GM12878 (cell line): ENCODE data around the gene URI1. TPM values are rescaled to one million over a fixed set of nuclear protein-coding genes. Genes with fewer than 3 reads are reported as not detected.

Experiments used
- ATAC-seq: fragments of 200-7000 bp; cut with Tn5 transposase; 3 replicates; pipeline ENCODE4 v1.9.1; 2020; ENCODE audit warnings: mild to moderate bottlenecking, moderate library complexity
- BruUV-seq: library from RNA; stranded (reverse); fragments of 400-500 nt; replicated peaks from 2 replicates; lab custom pipeline; 2021; lab: Mats Ljungman, UMichigan
- CTCF ChIA-PET: fragments of 300-600 bp; sonication (Branson Sonifier 250); formaldehyde crosslinking; extraction: SDS; loops from one replicate; lab custom pipeline; 2021; ENCODE audit warnings: inconsistent platforms; lab: Yijun Ruan, JAX
- POLR2A ChIA-PET: fragments of 350-600 bp; formaldehyde crosslinking; extraction: SDS; loops from one replicate; lab custom pipeline; 2021; ENCODE audit warnings: inconsistent platforms; lab: Charles Lee
- RAD21 ChIA-PET: fragments of 300-600 bp; sonication (Branson Sonifier 250); formaldehyde crosslinking; loops from one replicate; lab custom pipeline; 2023; ENCODE audit warnings: antibody characterized with exemption; ENCODE audit not compliant: unreplicated experiment; lab: Charles Lee
- SMC1A ChIA-PET: fragments of 300-600 bp; sonication (Branson Sonifier 250); formaldehyde crosslinking; loops from one replicate; lab custom pipeline; 2023; ENCODE audit not compliant: unreplicated experiment, uncharacterized antibody; lab: Charles Lee
- DNase-seq: peaks from one replicate; pipeline ENCODE4 v3.0.0-alpha.2; 2011; ENCODE audit warnings: low read depth, low spot score
- FAIRE-seq: peaks from 3 replicates; lab custom pipeline; 2011; peaks lifted over from hg19 to GRCh38; lab: Jason Lieb, UNC
- H2AFZ ChIP-seq: 2 replicates; pipeline ENCODE4 v1.6.0; 2011; ENCODE audit warnings: low read depth, low read length, control low read depth; ENCODE audit not compliant: control insufficient read depth
- H3K27ac ChIP-seq: 2 replicates; pipeline ENCODE4 v1.5.1; 2011; ENCODE audit warnings: control low read depth; ENCODE audit not compliant: control insufficient read depth, insufficient read depth
- H3K27me3 ChIP-seq, 2 experiments: replicated peaks in 1 of 2; 2 replicates each; pipeline versions ENCODE4 v1.6.0 to v1.6.1; 2011; ENCODE audit warnings: low read length in 1 of 2; ENCODE audit not compliant: control insufficient read depth in 2 of 2, insufficient read depth in 2 of 2
- H3K36me3 ChIP-seq, 2 experiments: 2 replicates each; pipeline ENCODE4 v1.5.1; 2011; ENCODE audit warnings: low read length in 1 of 2; ENCODE audit not compliant: control insufficient read depth in 2 of 2, insufficient read depth in 2 of 2
- H3K4me1 ChIP-seq: 2 replicates; pipeline ENCODE4 v1.6.1; 2011; ENCODE audit warnings: mild to moderate bottlenecking, low read length, moderate library complexity, mixed read lengths; ENCODE audit not compliant: control insufficient read depth, insufficient read depth
- H3K4me2 ChIP-seq: 2 replicates; pipeline ENCODE4 v1.6.0; 2011; ENCODE audit warnings: control low read depth; ENCODE audit not compliant: control insufficient read depth, insufficient read depth
- H3K4me3 ChIP-seq: fragments of 200-600 bp; sonication (generic); 2 replicates; pipeline ENCODE4 v1.5.1; 2016
- H3K79me2 ChIP-seq: 2 replicates; pipeline ENCODE4 v1.6.0; 2011; ENCODE audit warnings: low read length; ENCODE audit not compliant: control insufficient read depth, insufficient read depth
- H3K9ac ChIP-seq: 2 replicates; pipeline ENCODE4 v1.8.0; 2011; ENCODE audit warnings: low read length, control low read depth, mixed read lengths; ENCODE audit not compliant: control insufficient read depth, insufficient read depth
- H3K9me3 ChIP-seq: replicated peaks from 3 replicates; pipeline ENCODE4 v1.5.1; 2011; ENCODE audit warnings: mild to moderate bottlenecking, low read length; ENCODE audit not compliant: control insufficient read depth, insufficient read depth
- H4K20me1 ChIP-seq: 2 replicates; pipeline ENCODE4 v1.6.0; 2011; ENCODE audit not compliant: control insufficient read depth, insufficient read depth
- BACH1 ChIP-seq: fragments of 450-650 bp; IDR thresholded peaks from 2 replicates; pipeline ENCODE4 v1.6.1; 2017; ENCODE audit warnings: mild to moderate bottlenecking, borderline replicate concordance
- BCLAF1 ChIP-seq: fragments of 450-650 bp; IDR thresholded peaks from 2 replicates; pipeline ENCODE4 v1.6.1; 2017; ENCODE audit warnings: antibody characterized with exemption, mild to moderate bottlenecking, moderate library complexity
- NFYB ChIP-seq: IDR thresholded peaks from 2 replicates; pipeline ENCODE4 v1.6.1; 2011; ENCODE audit warnings: low read depth, mild to moderate bottlenecking, low read length, improper control_type of control experiment, moderate library complexity; ENCODE audit not compliant: insufficient read depth
- TCF12 ChIP-seq: IDR thresholded peaks from 2 replicates; pipeline ENCODE4 v1.6.1; 2011; ENCODE audit warnings: low read depth, mild to moderate bottlenecking, low read length
- WGBS: methylation state at CpG from one replicate; pipeline ENCODE4 v1.1.6; 2016; ENCODE audit warnings: low lambda C conversion rate; ENCODE audit not compliant: insufficient replicate concordance, insufficient coverage; ENCODE audit errors: missing lambda C conversion rate; 5-methylcytosine and 5-hydroxymethylcytosine counted together
- in situ Hi-C: fragments of 300-500 bp; cut with MboI; formaldehyde crosslinking; loops from 9 replicates; pipeline ENCODE4 v1.14.3; 2018; ENCODE audit warnings: mixed read lengths
- intact Hi-C: fragments of 100-400 bp; cut with micrococcal nuclease; formaldehyde crosslinking; loops from one replicate; pipeline ENCODE4 v1.14.2; 2022; ENCODE audit not compliant: unreplicated experiment
- polyA plus RNA-seq, 11 experiments: library from polyadenylated mRNA; depleted of rRNA in 4 of 11; unstranded in 6 of 11; stranded (reverse) in 5 of 11; fragments of >200 nt; fragmentation: Nextera tagmentation in 4 of 11; fragmentation: Illumina TruSeq in 1 of 11; extraction: Ambion mirVana in 4 of 11; extraction: Trizol in 1 of 11; gene quantifications; 1 replicate in 1 of 11; 2 replicates in 10 of 11; pipeline versions ENCODE4 v1.2.1 to v1.2.3, GENCODE V29; 2011 to 2016; ENCODE audit warnings: inconsistent platforms in 2 of 11, missing spikeins in 2 of 11, low read depth in 1 of 11
- small RNA-seq: library from RNA; depleted of rRNA; stranded (forward); fragments of <200 nt; gene quantifications from one replicate; pipeline ENCODE3, GENCODE V24; 2014
- total RNA-seq, 4 experiments: library from RNA; depleted of rRNA in 3 of 4; stranded (reverse); fragments of >200 nt in 3 of 4; fragmentation: Illumina TruSeq in 1 of 4; extraction: Trizol in 1 of 4; gene quantifications; 2 replicates each; pipeline versions ENCODE4 v1.2.1 to v1.2.3, GENCODE V29; 2013 to 2021
- TF ChIP-seq, protein P1 (sequence below): fragments of 450-650 bp; IDR thresholded peaks from 2 replicates; pipeline ENCODE4 v1.6.1; 2014; ENCODE audit warnings: mild to moderate bottlenecking

The URI1 gene
- total and polyA plus RNA-seq, 10 of the 15 experiments (the other 5 are each of a cell fraction or from before 2014, with no cell fraction given) = 15.2 to 94.2 (median 47.9) TPM

- TF ChIP-seq BCLAF1 (no peak), TCF12 (no peak)
- TF ChIP-seq, protein P1, sequence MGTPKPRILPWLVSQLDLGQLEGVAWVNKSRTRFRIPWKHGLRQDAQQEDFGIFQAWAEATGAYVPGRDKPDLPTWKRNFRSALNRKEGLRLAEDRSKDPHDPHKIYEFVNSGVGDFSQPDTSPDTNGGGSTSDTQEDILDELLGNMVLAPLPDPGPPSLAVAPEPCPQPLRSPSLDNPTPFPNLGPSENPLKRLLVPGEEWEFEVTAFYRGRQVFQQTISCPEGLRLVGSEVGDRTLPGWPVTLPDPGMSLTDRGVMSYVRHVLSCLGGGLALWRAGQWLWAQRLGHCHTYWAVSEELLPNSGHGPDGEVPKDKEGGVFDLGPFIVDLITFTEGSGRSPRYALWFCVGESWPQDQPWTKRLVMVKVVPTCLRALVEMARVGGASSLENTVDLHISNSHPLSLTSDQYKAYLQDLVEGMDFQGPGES = no peak
Measured at GRCh38 chr19:30064771-30065494, 122.9 kb downstream of the URI1 start (continued).

GRCh38 chr19:30065680-30066606, 123.9 kb downstream of the URI1 start:
- no peaks in the 10 kb centered on the region; a peak in 2 of 4 replicates for H3K27me3 ChIP-seq
- intact Hi-C loops = no loop called here
- ATAC-seq (no peak), FAIRE-seq (no peak), DNase-seq (no peak)
- no peaks in the 10 kb centered on the region for H3K4me1 ChIP-seq
- ChIA-PET POLR2A (no interaction called here), CTCF (no interaction called here), RAD21 (no interaction called here), SMC1A (no interaction called here)
- H3K9me3 ChIP-seq = no peaks in the 10 kb centered on the region
- H3K36me3 ChIP-seq = no peaks in the 10 kb centered on the region
- in situ Hi-C loops = no loop called here
- H3K27ac ChIP-seq = no peak overlapping the region
- no peak overlapping the region for H3K4me3 ChIP-seq
- no TSS peak for BruUV-seq
- no peak overlapping the region for H2AFZ ChIP-seq
- WGBS = 15% methylated on average over 5 of the region's 5 CpGs
- no peak overlapping the region for H3K4me2 ChIP-seq
- H3K9ac ChIP-seq = no peak overlapping the region
- TF ChIP-seq BACH1 (no peak), NFYB (peak; percentile 61)
- TF ChIP-seq, all 136 proteins: peak for 1
- Histone ChIP-seq H3K79me2 (no peaks in the 10 kb centered on the region), H4K20me1 (no peaks in the 10 kb centered on the region; the same call in 1 of the 2 replicates)

Small RNA genes within 50 kb of the gene (small RNA-seq; reads per million reads assigned to genes)
- not detected for gene AC008798.1
- not detected for gene TAF9P3

Other genes with a start within 250 kb of the URI1 start
- 20.4 and 21.9 TPM in 2 replicates for gene C19orf12, start 227.0 kb upstream of the URI1 start, total RNA-seq (2014; rRNA removed)
- 10.6 and 12.8 TPM in 2 replicates for gene C19orf12, start 227.0 kb upstream of the URI1 start, total RNA-seq (2014; rRNA removed; fragmentation: Illumina TruSeq; extraction: Trizol)
- gene C19orf12, start 227.0 kb upstream of the URI1 start, total RNA-seq (2021) = 20.9 and 21.6 TPM in 2 replicates
- gene C19orf12, start 227.0 kb upstream of the URI1 start, polyA plus RNA-seq (2011; rRNA removed) = 23.5 and 24.9 TPM in 2 replicates
- 8.2 and 12.5 TPM in 2 replicates for gene C19orf12, start 227.0 kb upstream of the URI1 start, polyA plus RNA-seq (2014; fragmentation: Illumina TruSeq; extraction: Trizol)
- gene C19orf12, start 227.0 kb upstream of the URI1 start, polyA plus RNA-seq (2014; fragmentation: Nextera tagmentation; extraction: Ambion mirVana) = 1 to 10 TPM; 2.3 to 6.6 TPM
- 19.6 and 22.6 TPM in 2 replicates for gene C19orf12, start 227.0 kb upstream of the URI1 start, polyA plus RNA-seq (2014; rRNA removed)
- gene C19orf12, start 227.0 kb upstream of the URI1 start, polyA plus RNA-seq (2016; fragmentation: Nextera tagmentation; extraction: Ambion mirVana) = 10 to 100 TPM; 20.0 to 20.5 TPM
- 42.2 and 43.7 TPM in 2 replicates for gene CCNE1, start 130.2 kb upstream of the URI1 start, total RNA-seq (2014; rRNA removed)
- 31.8 and 33.4 TPM in 2 replicates for gene CCNE1, start 130.2 kb upstream of the URI1 start, total RNA-seq (2014; rRNA removed; fragmentation: Illumina TruSeq; extraction: Trizol)
- 35.7 and 41.9 TPM in 2 replicates for gene CCNE1, start 130.2 kb upstream of the URI1 start, total RNA-seq (2021)
- 19.4 and 22.7 TPM in 2 replicates for gene CCNE1, start 130.2 kb upstream of the URI1 start, polyA plus RNA-seq (2011; rRNA removed)
- 43.1 TPM in 2 replicates for gene CCNE1, start 130.2 kb upstream of the URI1 start, polyA plus RNA-seq (2014; fragmentation: Illumina TruSeq; extraction: Trizol)
- 10 to 100 TPM in 1 of 2 experiments, 1 to 10 TPM in 1; 9.3 to 17.0 TPM for gene CCNE1, start 130.2 kb upstream of the URI1 start, polyA plus RNA-seq (2014; fragmentation: Nextera tagmentation; extraction: Ambion mirVana)
- 44.2 and 46.0 TPM in 2 replicates for gene CCNE1, start 130.2 kb upstream of the URI1 start, polyA plus RNA-seq (2014; rRNA removed)
- gene CCNE1, start 130.2 kb upstream of the URI1 start, polyA plus RNA-seq (2016; fragmentation: Nextera tagmentation; extraction: Ambion mirVana) = 10 to 100 TPM in 1 of 2 experiments, 1 to 10 TPM in 1; 6.3 to 39.7 TPM